Left renal pelvis (tissue), 4 donors: ENCODE measurements around the gene SENP2. TPM values are rescaled to one million over a fixed set of nuclear protein-coding genes. Genes with fewer than 3 reads are reported as not detected.
"Not testable (repeated sequence)": the region's sequence is repeated elsewhere in the genome, so short reads cannot be mapped to it uniquely, and the experiment has no call there.

Experiments
- DNase-seq, 4 donors: peaks; one replicate each; pipeline ENCODE4 v3.0.0-alpha.2; 2013; ENCODE audit warnings: low read depth in 4 of 4, low spot score in 3 of 4
- polyA plus RNA-seq, 4 donors: library from polyadenylated mRNA; unstranded; fragments of 120-200 nt; gene quantifications; one replicate each; pipeline ENCODE4 v1.2.1, GENCODE V29; 2013; ENCODE audit not compliant: insufficient read length in 4 of 4

SENP2 gene
- polyA plus RNA-seq, 4 donors = 36.9 to 50.5 (median 46.4) TPM

DNA sequence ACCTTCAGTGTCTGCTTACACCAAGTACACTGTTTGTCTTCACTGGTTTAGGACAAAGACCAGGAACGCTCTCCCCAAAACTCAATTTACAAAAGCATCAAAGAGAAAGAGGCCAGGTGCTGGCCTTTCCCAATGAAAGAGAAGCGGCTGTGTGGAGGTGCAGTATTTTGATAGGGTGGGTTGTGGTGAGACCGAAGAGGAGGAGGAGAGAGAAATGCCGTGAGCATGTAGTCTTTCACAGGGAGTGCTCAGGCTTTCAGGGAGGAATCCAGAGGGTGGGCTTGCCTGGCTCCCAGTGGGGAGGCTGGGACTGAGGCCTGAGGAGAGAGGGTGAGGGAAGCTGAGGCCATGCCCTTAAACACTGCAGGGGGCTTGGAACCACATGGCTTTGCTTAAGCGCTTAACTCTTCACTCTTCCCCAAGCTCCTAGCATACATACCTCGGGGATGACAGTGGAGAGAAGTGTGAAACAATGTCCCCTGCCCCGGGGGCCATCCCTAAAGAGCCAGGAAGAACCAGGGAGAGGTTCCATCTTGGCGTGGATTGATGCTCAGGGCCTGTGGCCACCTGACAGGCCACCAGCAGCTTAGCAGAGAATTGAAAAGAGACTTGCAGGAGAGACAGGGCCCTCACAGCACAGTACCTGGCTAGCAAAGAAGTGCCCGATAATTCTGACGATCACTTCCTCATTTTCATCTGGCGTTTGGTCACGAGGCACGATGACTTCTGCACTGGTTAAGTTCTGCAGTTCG, 60.5 kb downstream of the SENP2 start:
- DNase-seq = no peak

DNA sequence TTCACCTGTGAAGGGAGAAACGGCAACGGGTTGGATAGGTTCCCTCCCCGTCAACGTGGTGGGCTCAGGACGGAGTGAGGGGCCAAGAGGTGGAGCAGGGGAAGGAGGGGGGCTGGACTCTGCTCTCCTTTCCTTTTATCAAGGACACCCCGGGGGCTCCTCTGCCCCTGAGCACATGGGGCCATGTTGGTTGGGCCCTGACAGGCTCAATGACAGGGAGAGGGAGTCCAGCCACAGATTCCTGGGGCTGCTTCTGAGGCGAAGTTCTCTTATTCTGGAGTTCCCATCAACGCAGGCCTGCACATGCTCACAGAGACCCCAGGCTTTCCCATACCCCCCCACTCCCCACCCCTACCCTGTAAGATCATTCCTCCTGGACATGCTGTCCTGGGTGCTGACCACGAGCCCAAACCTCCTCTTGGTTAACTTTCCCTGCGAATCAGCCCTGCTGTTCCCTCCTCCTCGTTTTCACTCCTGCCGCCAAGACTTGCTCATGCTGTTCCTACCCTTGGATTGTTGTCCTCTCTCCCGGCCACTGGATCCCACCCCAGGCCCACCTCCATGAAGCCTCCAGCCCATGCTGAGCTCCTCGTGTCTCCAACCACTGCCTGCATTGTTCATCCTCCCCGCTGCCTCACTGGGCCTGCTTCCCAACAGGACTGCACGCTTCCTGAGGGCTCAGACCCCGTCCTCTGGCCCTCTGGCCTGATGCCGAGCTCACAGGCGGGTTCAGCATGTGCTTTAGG, 61.2 kb downstream of the SENP2 start:
- no peak for DNase-seq

DNA sequence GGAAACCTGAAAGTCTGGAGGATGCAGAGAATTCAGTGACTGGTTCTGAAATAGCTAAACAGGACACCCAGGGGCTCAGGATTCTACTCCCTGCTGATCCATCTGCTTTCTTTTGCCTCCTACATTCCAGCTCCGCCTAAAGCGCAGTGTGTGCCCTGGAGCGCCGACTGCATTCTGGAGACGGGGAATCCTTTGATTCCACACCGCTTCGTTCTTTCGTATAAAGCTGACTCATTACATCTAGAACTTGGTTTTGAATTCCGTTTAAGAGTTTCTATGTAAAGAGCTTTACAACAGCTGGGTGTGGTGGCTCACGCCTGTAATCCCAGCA, 61.8 kb downstream of the SENP2 start:
- DNase-seq = no peak

DNA sequence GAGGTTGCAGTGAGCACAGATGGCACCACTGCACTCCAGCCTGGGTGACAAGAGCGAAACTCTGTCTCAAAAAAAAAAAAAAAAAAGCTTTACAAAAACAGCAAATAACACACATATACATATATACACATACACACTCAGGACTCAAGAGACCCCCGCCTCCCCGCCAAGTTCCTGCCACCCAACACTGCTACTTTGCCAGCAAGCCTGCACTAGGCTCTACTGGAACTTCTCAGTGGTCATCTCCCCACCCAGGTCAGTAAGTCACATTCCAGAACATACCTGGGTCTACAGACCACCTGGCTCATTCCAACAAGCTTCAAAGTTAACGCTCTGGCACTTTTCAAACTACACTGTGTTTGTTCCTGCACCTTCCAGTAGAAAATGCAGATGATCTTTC, 62.3 kb downstream of the SENP2 start:
- DNase-seq = no peak

DNA sequence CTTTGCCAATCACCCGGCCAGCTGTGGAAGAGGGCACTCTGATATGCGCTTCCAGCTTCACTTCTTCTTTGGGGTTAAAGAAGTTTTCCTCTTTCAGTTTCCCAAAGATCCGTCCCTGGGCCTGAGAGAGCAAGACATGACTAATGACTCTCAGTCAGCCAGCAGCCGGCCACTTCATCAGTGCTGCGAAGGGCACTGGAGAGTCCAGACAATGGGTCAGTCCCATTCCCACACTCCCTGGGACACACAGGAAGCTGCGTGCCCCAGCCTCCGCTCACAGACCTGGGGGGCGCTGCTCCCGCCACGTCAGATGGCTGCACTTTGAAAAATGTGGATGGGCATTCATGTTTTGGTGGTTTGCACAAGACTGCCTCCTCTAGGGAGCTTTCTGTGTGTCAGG, 63.3 kb downstream of the SENP2 start:
- no peak for DNase-seq

DNA sequence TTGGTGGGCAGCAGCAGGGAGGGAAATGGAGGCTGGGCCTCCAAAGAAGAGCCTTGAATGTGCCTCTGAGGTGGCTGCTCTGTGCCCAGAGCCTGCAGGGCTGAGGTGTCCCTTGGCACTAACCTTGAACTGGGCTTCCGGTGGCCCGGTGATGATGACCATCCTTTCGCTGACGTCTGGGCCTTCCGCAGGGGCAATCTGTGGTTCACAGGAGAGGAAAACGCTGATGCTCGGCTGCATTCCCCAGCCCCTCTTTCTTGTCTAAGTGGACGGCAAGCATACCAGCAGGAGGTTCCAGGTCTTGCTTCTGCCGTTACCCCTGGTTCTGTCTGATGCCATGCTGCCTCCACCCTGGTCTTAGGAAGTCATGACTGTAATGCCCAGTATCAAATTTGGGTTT, 65.9 kb downstream of the SENP2 start:
- DNase-seq = no peak

DNA sequence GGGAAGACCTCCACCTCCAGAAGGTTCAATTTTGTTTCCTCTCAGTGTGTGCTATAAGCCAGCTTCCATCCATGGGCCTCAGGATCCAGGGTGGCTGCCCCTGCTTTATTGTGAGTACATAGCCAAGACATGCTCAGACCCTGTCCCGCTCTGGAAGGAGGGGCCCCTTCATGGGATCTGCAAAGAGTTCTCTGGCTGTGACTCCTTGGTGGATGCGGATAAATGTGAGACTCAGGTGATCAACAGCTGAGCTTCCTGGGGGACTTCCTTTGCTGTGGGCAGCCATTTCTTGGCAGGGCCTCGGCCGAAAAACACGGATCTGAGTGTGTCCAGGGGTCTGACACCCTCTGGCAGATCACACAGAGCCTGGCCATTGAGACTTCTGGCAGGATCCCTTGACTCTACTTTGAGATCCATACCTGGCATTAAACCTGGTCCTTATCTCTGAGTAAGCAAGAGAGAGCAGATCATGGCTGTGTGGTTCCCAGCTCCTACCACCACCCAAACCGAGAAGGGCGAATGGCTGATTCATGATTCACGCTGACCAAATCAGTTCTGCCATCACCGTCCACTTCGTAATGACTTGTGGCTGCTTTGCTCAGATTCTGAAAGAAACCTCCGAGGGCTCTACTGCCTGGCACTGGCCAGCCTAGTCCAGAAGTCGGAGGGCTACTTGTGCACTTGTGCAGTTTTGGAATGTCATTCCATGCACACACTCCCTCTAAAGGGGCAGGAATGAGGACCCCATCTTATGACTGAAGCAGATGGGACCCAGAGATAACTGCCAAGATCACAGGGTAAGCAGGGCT, 68.1 kb downstream of the SENP2 start:
- no peak for DNase-seq

DNA sequence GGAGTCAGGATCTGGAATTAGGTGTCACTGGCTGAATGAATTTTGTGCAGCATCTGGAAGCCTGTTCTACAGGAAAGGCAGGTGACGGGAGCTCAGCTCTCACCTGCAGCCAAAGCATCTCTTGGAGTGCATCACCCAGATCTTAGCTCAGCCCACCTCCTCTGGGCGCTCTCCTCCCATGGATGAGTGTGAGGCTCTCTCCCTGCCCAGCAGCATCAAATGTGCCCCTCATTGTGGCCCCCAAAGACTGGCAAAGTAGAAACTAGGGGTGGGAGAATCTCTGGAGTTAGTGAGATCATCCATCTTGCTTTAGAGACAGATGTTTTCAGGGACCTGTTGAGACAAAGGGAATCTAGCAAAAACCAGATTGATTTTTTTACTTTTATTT, 68.7 kb downstream of the SENP2 start:
- DNase-seq = no peak

DNA sequence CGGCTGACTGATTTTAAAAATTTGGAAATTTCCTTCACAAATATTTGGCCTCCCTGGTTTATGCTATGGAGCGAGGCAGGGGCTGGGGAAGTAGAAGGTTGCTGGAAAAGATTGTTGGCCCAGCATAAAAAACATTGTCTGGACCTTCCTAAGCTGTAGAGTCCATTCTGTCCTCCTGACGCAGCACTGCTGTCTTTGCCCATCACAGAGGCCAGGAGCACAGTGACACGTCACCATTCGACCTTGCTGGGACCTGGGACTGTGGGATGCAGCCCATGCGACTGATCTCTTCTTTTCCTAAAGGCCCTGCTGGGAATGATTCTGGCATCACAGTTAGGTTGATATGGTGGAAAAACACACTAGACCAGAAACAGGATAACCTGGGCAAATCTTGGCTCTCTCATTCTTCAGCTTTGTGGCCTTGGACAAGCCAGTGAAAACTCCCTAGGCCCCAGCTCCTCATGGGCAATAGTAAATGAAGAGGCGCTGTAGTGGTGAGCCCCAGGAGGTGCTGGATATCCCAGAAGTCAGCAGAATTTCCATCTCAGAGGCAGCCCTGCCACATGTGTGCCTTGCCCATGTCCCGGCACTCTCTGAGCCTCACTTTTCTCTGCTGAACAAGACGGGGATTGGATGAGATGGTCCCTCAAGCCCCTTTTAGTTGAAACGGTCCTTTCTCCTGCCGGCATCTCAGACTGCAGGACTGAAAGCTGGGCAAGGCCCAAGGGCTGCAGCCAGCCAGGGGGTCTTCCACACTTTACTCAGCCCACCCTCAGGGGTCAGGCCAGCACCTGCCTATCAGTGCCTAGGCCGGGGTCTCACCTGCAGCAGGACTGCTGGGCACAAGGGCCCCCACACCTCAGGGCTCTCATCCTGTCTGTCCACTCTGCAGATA, 69.6 kb downstream of the SENP2 start:
- no peak for DNase-seq

DNA sequence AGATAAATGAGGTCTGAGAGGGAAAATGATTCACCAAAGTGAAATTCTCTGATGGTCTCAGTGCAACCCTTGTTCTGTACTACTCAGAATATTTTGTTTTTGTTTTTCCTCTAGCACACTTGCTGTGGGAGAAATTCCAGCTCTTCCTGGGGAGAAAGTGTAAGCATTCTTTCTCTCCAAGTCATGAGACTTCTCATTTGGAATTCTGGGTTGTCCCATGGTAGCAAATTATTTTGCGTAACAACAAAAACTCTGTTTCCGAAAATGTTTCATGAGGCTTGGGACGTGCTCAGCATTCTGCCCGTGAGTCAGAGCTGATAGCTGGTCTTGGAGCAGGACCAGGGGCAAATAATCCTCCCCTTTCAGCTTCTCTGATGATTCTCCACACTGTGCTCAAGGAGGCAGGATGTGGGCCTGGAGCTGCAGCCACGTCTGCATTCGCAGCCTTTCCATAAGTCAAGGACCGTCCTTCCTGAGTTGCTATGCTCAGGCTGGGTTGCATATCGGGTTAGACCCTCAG, 70.3 kb downstream of the SENP2 start:
- no peak for DNase-seq

DNA sequence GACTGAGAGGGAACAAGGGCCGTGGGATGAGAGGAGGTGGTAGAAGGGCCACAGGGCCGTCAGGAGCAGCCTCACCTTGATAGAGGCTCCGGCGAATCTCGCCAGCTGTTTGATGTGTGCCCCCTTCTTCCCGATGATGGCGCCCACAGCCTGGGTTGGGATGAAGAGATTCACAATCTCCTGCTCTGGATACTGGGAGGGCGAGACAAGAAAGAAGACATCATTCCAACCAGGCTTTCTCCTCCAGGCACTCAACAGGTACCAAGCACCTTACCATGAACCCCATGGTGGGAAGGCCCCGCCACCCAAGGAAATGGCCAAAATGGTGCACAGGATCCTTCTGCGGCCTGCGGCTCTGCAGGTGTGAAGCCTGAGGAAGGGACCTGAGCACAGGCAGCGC, 71.1 kb downstream of the SENP2 start:
- no peak for DNase-seq

DNA sequence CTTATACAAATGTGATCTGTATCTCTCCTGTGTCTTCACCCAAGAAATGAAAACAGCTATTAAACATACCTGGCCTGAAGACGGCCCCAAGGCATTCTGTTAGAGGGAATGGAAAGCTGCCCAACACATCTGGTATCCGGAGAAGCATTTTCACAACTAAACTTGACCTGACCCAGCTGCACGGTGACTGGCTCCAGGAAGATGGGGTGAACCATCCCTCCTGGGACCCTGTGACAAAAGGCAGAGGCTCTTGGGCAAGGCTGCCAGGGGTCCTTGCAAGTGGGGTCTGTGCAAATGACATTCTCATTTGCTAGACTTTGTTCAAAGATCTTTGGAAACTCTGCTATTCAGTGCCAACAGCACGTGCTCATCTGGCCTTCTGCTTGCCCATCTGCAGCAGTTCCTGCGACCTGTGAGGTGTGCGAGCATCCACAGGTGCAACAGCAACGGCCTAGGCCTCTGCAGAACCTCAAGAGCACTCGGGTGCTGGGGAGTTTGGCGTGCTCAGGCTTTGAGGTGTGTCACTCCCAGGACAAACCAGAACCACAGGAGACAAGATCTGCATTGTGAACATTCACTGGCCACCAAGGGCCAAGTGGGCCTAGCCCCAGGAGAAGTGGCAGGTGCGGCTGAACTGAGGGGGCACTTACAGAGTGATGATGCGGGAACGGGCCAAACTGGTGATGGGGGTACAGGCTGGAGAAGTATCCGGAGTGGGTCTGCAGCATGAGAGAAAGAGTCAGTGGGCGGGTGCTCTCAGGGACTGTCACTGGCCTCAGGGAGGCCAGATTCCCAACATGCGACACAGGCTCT, 71.8 kb downstream of the SENP2 start:
- no peak for DNase-seq

DNA sequence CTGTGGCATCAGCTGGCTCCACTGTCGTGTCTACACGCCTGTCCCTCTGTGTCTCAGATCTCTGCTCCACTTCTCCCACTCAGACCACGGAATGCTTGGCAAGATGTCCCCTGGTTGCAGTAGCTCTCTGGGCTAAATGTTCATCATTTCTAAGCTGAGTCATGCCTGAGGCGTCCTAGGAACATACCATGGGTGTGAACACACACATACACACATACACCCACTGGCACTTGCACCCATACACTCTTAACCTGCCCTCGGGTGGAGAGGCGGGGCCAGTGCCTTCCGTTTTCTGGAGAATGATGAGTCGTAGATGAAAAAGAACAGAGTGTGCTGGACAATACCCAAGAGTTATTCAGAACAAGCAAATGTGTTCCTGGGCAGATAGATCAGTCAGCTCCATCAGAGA, 72.4 kb downstream of the SENP2 start:
- DNase-seq = no peak

DNA sequence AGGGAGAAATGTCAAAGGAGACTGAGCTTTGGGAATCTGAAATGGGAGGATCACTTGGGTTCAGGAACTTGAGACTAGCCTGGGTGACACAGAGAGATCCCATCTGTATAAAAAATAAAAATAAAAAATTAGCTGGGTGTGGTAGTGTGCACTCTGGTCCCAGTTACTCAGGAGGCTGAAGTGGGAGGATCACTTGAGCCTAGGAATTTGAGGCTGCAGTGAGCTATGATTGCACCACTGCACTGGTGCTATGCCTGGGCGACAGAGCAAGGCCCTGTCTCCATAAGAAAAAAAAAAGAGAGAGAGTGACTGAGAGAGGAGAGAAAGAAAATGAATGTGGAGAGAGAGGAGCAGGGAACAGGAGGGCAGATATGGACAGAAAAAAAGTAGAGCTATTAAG, 72.8 kb downstream of the SENP2 start:
- no peak for DNase-seq

DNA sequence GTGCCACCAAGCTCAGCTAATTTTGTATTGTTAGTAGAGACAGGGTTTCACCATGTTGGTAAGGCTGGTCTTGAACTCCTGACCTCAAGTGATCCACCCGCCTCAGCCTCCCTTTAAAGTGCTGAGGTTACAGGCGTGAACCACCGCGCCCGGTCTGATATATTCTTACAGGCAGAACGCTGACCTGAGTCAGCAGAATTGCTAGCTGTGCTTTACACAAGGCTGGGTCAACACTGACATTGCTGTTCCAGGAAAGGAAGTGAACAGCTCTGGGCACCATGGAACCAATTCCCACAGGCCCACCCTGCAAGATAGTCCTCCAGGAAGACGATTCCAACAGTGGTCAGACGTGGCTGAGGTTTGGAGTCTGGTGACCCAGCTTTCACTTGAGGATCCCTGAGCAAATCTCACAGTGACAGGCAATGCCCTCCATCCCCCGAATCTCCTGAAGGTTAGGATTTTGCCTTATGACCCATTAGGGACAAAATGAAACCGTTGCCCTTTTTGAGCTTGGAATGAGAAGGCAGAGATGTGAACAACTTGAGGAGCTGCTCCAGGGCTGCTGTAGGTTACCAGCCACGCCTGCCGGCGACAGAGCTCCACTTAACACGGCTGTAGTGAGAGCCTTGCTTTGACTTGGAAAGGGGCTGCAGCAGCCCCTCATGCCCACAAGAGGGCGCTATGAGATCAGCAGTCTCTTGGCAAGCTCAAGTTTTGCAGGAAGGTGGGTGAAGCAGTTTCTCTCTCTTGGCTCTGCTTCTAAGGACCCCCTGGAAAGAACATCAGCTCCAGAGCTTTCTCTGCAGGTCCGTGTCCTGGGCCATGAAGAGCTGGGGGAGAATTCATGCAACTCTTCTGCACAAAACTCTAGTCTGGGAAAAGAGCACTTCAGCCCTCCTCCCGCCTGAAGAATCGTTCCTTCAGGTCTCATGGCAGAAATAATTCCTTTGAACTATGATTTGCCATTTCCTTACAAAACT, 74.1 kb downstream of the SENP2 start:
- DNase-seq = peak; percentile 56 to 71 (median 62)

DNA sequence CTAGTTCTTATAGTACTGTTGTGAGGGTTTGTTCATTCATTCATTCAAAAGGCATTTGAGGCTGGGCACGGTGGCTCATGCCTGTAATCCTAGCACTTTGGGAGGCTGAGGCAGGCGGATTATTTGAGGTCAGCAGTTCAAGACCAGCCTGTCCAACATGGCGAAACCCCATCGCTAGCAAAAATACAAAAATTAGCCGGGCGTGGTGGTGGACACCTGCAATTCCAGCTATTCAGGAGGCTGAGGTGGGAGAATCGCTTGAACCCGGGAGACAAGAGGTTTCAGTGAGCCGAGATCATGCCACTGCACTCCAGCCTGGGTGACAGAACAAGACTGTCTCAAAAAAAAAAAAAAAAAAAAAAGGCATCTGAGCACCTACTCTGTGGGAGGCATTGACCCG, 75.2 kb downstream of the SENP2 start:
- DNase-seq = not testable (repeated sequence)

DNA sequence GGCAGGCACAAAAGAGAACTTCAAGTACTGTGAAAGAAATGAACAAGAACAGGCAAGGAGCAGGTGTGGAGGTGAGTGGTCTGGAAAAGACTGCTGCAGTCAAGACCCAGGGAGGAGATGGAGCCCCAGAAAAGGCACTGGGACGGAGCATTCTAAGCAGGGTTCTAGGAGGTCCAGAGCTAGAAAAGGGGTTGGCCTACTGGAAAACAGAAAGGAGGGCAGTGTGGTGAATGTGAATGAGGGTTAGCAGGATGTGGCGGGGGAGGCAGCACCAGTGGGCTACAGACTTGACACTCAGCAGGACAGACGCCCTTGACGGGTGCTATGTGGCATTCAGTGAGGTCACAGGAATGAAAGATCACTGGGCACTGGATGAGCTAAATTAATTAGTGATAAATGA, 75.7 kb downstream of the SENP2 start:
- DNase-seq = no peak

DNA sequence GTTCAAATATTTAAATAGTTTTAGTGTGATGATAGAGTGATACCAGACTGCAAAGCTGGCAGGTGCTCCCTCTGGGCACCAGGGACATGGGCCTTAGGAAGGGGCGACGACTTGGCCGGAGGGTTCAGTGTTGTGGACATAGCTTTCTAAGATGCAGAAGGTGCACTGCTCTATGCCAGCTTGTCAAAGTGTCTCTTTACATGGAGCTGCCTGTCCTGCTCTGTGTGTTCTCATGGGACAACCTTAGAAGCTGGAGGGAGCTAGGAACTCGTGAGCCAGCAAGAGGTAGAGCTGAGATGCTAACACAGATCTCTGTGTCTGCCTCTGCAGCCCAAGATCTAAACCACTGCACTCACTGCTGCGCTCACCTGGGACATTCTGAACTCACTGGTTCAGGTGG, 77.8 kb downstream of the SENP2 start:
- DNase-seq = no peak
